A673 (cell line): ENCODE data around the gene EIF3F. TPM values are rescaled to one million over a fixed set of nuclear protein-coding genes. Genes with fewer than 3 reads are reported as not detected.
A peak's percentile ranks its signal among the peaks of the same experiment; 100 is the strongest.

Experiments used
- BruUV-seq: library from RNA; stranded (reverse); fragments of 400-500 nt; replicated peaks from 2 replicates; lab custom pipeline; 2021; lab: Mats Ljungman, UMichigan
- CTCF ChIA-PET: fragments of 300-600 bp; sonication (Branson Sonifier 250); formaldehyde crosslinking; loops from one replicate; lab custom pipeline; 2022; ENCODE audit warnings: antibody characterized with exemption; lab: Charles Lee
- POLR2A ChIA-PET: fragments of 300-600 bp; sonication (Branson Sonifier 250); formaldehyde crosslinking; loops from one replicate; lab custom pipeline; 2022; ENCODE audit warnings: antibody characterized with exemption; ENCODE audit not compliant: low non-redundant PET; lab: Charles Lee
- DNase-seq: peaks from one replicate; pipeline ENCODE4 v3.0.0-alpha.2; 2015; ENCODE audit warnings: low spot score
- H3K27ac ChIP-seq: fragments of 200-600 bp; sonication (generic); 2 replicates; pipeline ENCODE4 v1.5.1; 2016; ENCODE audit warnings: mixed run types, low read depth, mild to moderate bottlenecking, mixed read lengths, antibody characterized with exemption, low read length; ENCODE audit not compliant: poor library complexity, severe bottlenecking
- H3K27me3 ChIP-seq: fragments of 200-600 bp; sonication (generic); replicated peaks from 2 replicates; pipeline ENCODE4 v1.6.1; 2017; ENCODE audit warnings: mixed run types, low read depth, mild to moderate bottlenecking, mixed read lengths, antibody characterized with exemption, low read length; ENCODE audit not compliant: insufficient read depth, poor library complexity
- H3K36me3 ChIP-seq: fragments of 200-600 bp; sonication (generic); 2 replicates; pipeline ENCODE4 v1.6.1; 2016; ENCODE audit warnings: mixed run types, mild to moderate bottlenecking, mixed read lengths, antibody characterized with exemption, low read length; ENCODE audit not compliant: insufficient read depth, poor library complexity, severe bottlenecking
- H3K4me1 ChIP-seq: fragments of 200-600 bp; sonication (generic); 2 replicates; pipeline ENCODE4 v1.6.1; 2017; ENCODE audit warnings: mixed run types, mild to moderate bottlenecking, mixed read lengths, antibody characterized with exemption, low read length; ENCODE audit not compliant: insufficient read depth, poor library complexity, severe bottlenecking
- H3K4me3 ChIP-seq: fragments of 200-600 bp; sonication (generic); 2 replicates; pipeline ENCODE4 v1.5.1; 2016; ENCODE audit warnings: low read depth, mixed run types, mild to moderate bottlenecking, mixed read lengths, low read length; ENCODE audit not compliant: poor library complexity, severe bottlenecking
- H3K9me3 ChIP-seq: fragments of 200-600 bp; sonication (generic); 2 replicates; pipeline ENCODE4 v1.6.1; 2016; ENCODE audit warnings: mixed run types, low read depth, mild to moderate bottlenecking, mixed read lengths, antibody characterized with exemption, low read length; ENCODE audit not compliant: poor library complexity, severe bottlenecking
- EZH2 ChIP-seq: fragments of 200-600 bp; sonication (generic); IDR thresholded peaks from 2 replicates; pipeline ENCODE4 v1.6.1; 2017; ENCODE audit warnings: borderline replicate concordance, low read depth, mild to moderate bottlenecking, mixed read lengths, antibody characterized with exemption, low read length; ENCODE audit not compliant: poor library complexity, severe bottlenecking
- intact Hi-C: fragments of 100-400 bp; cut with micrococcal nuclease; formaldehyde crosslinking; loops from one replicate; pipeline ENCODE4 v1.10.0; 2022; ENCODE audit not compliant: unreplicated experiment
- total RNA-seq: library from RNA; stranded (reverse); gene quantifications from 2 replicates; pipeline ENCODE4 v1.2.3, GENCODE V29; 2021
- TF ChIP-seq, protein P1 (sequence below): fragments of 300-800, 200-600 bp; sonication (generic); conservative IDR thresholded peaks from 2 replicates; pipeline ENCODE4 v1.5.1; 2017; ENCODE audit warnings: low read depth, mild to moderate bottlenecking, antibody characterized with exemption, low read length, moderate library complexity, mixed read lengths

Gene EIF3F
- total RNA-seq, 1 experiment from 2014 or later, result 151 TPM

DNA sequence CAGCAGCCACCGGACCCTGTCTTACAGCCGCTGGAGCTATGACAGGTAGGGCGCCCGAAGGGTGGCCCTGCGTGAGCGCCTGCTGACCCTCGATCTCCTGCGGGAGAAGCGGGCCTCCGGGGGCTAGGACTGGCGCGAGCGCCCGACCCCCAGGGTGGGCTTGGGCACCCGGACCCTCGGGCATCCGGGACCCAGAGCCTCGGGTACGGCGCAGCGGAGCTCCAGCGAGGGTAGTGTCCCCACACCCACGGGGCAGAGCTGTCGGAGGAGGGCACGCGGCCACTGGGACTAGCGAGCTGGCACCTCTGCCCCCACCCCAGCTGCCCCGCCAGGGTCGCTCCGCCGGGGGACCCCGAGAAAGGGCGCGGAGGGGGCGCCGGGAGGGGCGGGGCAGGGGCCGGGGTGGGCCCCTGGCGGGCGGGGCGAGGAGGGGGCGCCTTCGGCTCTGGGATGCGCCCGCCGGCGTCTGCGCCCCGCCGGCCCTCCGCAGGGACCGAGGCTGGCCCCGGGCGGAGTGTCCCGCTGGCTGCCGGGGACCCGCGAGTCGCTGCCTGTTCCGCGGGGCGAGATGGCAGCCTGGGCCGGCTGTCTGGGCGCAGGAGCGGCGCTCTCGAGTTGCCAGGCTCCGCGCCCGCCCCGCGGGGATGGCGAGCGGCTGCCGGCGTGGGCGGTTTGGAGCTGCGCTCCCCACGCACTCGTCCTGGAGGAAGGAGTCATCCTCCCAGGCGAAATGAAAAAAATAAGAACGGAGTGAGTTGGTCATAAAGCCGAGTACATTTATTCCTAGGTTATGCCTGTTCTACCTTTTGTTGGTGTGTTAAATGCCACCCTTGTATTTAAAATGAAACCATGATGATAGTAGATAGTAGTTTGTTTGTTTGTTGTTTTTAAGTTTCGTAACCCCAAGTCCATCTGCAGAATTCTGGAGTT, 32.4 kb downstream of the EIF3F start:
- H3K9me3 ChIP-seq, result no peaks in the 10 kb centered on the region
- H3K4me1 ChIP-seq, result no peaks in the 10 kb centered on the region
- ChIA-PET POLR2A (no interaction called here), CTCF (interaction anchor here (1.1 kb wide), 1 partner anchor 80 kb away, joined by 5 read pairs; no protein-coding TSS in a partner anchor)
- H3K27ac ChIP-seq, result no peak overlapping the region
- TF ChIP-seq EZH2, result peak; percentile 72
- TF ChIP-seq, protein P1, sequence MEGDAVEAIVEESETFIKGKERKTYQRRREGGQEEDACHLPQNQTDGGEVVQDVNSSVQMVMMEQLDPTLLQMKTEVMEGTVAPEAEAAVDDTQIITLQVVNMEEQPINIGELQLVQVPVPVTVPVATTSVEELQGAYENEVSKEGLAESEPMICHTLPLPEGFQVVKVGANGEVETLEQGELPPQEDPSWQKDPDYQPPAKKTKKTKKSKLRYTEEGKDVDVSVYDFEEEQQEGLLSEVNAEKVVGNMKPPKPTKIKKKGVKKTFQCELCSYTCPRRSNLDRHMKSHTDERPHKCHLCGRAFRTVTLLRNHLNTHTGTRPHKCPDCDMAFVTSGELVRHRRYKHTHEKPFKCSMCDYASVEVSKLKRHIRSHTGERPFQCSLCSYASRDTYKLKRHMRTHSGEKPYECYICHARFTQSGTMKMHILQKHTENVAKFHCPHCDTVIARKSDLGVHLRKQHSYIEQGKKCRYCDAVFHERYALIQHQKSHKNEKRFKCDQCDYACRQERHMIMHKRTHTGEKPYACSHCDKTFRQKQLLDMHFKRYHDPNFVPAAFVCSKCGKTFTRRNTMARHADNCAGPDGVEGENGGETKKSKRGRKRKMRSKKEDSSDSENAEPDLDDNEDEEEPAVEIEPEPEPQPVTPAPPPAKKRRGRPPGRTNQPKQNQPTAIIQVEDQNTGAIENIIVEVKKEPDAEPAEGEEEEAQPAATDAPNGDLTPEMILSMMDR, result no peak
- H3K36me3 ChIP-seq, result no peaks in the 10 kb centered on the region
- no TSS peak for BruUV-seq
- intact Hi-C loops, result no loop called here
- H3K27me3 ChIP-seq, result peaks cover 56% of the 10 kb centered on the region
- no peak for DNase-seq
- H3K4me3 ChIP-seq, result peak overlapping the region; percentile 40

DNA sequence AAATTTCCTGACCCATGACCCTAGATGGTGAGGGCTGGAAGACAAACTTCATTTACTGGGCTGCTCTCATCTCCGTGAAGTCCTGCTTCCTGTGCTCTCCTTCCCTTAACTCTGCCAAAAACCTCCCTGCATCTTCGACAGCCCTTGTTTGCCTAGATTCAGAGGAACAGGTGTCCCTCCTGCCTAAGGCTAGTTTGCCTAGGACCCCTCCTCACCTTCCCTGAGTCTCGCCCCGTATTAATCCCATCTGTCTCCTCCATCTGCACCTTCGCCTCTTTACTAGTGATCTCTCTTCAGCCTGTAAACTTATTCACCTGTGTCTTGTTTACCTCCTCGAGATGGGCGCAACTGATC, 33.1 kb downstream of the EIF3F start:
- Histone ChIP-seq H3K27ac (no peak overlapping the region), H3K4me3 (no peak overlapping the region), H3K36me3 (no peaks in the 10 kb centered on the region), H3K4me1 (no peaks in the 10 kb centered on the region), H3K27me3 (peaks cover 54% of the 10 kb centered on the region), H3K9me3 (no peaks in the 10 kb centered on the region)
- intact Hi-C loops, result no loop called here
- BruUV-seq, result no TSS peak
- no peak for DNase-seq
- ChIA-PET CTCF (interaction anchor here (1.1 kb wide), 1 partner anchor 79 kb away, joined by 5 read pairs; no protein-coding TSS in a partner anchor), POLR2A (no interaction called here)
- TF ChIP-seq EZH2, result peak; percentile 14
- TF ChIP-seq, protein P1, result no peak

GRCh38 chr11:8021920-8022319, 34.8 kb downstream of the EIF3F start:
- no TSS peak for BruUV-seq
- Histone ChIP-seq H3K27ac (no peak overlapping the region), H3K4me1 (no peaks in the 10 kb centered on the region), H3K36me3 (no peaks in the 10 kb centered on the region), H3K27me3 (peaks cover 52% of the 10 kb centered on the region), H3K9me3 (no peaks in the 10 kb centered on the region), H3K4me3 (no peak overlapping the region)
- intact Hi-C loops, result no loop called here
- TF ChIP-seq EZH2, result no peak
- TF ChIP-seq, protein P1, result no peak
- DNase-seq, result no peak
- ChIA-PET CTCF (no interaction called here), POLR2A (no interaction called here)
